ENCODE results near the gene SLC34A2. TPM values are rescaled to one million over a fixed set of nuclear protein-coding genes. Genes with fewer than 3 reads are reported as not detected.

Gene SLC34A2, protein sequence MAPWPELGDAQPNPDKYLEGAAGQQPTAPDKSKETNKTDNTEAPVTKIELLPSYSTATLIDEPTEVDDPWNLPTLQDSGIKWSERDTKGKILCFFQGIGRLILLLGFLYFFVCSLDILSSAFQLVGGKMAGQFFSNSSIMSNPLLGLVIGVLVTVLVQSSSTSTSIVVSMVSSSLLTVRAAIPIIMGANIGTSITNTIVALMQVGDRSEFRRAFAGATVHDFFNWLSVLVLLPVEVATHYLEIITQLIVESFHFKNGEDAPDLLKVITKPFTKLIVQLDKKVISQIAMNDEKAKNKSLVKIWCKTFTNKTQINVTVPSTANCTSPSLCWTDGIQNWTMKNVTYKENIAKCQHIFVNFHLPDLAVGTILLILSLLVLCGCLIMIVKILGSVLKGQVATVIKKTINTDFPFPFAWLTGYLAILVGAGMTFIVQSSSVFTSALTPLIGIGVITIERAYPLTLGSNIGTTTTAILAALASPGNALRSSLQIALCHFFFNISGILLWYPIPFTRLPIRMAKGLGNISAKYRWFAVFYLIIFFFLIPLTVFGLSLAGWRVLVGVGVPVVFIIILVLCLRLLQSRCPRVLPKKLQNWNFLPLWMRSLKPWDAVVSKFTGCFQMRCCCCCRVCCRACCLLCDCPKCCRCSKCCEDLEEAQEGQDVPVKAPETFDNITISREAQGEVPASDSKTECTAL
- 0.02 to 0.03 TPM (median 0.03 TPM) in 3 of 5 replicates, not detected in the others for total RNA-seq (2022; extraction: Qiagen RNA extraction; ENCODE audit: low read depth)

DNA sequence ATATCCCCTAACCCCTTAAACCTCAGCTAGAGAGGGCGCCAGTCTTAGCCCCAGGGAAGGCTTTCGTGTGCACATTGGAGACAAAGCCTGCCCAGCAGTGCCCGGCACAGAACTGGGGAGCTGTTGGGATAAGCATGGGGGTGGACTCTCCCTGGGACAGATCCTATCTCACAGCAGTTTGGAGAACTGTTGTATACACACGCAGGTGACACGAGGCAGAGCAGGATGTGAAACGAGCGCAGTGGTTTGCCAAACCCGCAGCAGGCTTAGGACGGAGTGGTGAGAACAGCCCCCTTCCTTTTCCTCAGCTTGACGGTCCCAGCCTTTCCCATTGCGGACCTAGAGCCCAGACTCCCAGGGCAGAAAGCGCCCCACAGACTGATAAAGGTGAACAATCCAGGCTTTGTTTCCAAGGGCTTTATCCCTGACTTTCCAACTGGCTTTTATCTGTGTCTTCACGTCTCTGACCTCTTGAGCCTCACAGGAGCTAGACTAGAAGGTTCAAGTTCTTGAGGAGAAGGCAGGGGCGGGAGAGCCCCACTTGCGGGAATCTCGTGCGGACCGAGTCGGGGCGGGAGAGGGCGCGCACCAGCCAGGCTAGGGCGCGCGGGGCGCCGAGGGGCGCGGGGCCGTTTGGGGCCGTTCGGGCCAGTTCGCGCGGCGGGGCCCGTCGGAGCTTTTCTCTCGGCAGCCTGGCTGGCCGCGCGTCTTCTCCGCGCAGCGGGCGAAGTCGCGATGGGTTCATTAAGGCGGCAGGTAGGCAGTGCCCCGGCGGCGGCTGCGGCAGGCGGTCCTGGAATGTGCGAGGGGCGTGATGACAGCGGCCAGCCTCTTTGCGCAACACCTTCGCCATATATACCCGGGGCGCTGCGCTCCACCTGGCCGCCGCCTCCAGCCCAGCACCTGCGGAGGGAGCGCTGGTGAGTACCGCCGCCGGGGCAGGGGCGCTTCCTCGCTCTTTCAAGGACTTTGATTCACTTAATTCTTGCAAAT, at the start of gene SLC34A2:
Gene SLC34A2 (plus strand): TSS at position 881 of the 993 bp plus-strand sequence. CDS start 6,650 bp downstream, outside the sequence.

Other genes starting within 250 kb of the SLC34A2 start
- gene SEL1L3, start 207.1 kb downstream of the SLC34A2 start, total RNA-seq (2022; extraction: Qiagen RNA extraction; ENCODE audit: low read depth) = 23.9 to 26.0 TPM (median 24.9 TPM) in 5 replicates